NCI-H2196 (cell line): Measurements from ENCODE around the gene ZYG11B.
"Not testable (repeated sequence)": the region's sequence is repeated elsewhere in the genome, so short reads cannot be mapped to it uniquely, and the experiment has no call there.

ENCODE experiments used
- DNase-seq: peaks from one replicate; lab custom pipeline; 2025; ENCODE audit not compliant: unreplicated experiment; lab: John Stamatoyannopoulos, UW

ZYG11B gene

GRCh38 chr1:52706941-52707926 lies 19.0 kb upstream of the ZYG11B start:
- no peak for DNase-seq

GRCh38 chr1:52707927-52708655 lies 18.2 kb upstream of the ZYG11B start:
- DNase-seq: no peak

DNA sequence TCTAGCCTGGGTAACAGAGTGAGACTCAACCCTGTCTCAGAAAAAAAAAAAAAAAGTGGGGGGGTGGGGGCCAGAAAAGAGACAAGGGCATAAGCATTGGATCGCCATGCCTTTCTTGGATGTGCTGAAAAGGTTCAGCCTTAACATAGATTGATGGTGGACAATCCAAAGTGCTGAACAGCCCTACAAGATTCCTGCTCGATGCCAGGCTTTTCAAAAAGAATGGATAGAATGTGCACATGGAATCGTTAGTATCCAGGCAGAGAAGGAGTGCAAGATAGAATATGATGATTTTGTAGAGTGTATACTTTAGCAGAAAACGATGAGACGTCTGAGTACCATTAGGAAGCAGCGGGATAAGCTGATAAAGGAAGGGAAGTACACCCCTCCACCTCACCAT lies 17.2 kb upstream of the ZYG11B start:
- no peak for DNase-seq

DNA sequence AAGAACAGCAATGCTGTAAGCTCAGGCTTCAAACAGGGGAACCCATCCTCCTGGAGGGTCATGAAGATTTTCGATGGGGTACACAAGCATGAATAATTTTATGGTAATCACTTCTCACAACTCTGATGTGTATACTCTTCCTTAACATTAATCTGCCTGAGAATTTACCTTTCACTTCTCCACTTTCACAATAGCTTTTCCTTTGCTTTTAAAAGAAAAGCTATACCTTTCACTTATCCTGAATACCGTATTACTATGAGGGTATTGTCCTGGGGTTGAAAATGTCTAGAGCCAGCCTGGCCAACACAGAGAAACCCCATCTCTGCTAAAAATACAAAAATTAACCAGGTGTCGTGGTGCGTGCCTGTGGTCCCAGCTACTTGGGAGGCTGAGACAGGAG lies 12.7 kb upstream of the ZYG11B start:
- DNase-seq: no peak

DNA sequence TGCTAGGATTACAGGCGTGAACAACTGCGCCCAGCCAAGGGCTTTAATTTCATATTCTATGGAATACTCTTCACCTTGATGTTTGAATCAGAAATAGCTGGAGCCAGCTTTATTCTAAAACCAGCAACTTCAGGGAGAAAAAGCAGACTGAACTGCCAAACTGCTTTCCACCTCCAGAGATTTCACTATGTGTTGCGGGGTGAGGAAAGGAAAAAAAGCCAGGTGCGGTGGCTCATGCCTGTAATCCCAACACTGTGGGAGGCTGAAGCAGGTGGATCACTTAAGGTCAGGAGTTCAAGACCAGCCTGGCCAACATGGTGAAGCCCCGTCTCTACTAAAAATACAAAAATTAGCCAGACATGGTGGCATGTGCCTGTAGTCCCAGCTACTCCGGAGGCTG lies 11.0 kb upstream of the ZYG11B start:
- not testable (repeated sequence) for DNase-seq

DNA sequence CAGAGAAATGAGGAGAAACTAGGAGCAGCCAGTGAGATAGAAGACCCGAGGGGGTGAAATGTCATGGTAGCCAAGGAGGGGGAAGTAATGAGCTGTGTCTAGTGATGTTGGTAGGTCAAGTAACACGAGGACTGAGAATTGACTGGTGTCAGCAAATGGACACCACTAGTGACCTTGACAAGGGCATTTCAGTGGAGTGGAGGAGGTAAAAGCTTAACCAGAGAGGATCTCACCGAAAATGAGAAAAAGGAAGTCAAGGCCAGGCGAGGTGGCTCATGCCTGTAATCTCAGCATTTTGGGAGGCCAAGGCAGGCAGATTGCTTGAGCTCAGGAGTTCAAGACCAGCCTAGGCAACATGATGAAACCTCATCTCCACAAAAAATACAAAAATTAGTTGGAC lies 3.0 kb upstream of the ZYG11B start:
- no peak for DNase-seq

DNA sequence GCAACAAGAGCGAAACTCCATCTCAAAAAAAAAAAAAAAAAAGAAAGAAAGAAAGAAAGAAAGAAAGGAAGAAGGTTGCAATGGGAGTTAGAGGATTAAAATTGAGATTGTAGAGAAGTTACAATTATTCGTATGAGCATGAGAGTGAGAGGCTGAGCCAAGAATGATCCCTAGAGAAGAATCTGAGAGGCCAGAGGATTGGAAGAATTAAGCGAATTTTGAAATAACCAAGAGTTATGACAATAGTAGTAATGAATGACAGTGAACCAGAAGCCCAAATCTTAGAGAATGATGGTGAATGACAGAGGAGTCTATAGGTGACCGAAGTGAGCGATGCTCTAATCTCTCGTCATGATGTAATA lies 369 bp upstream of the ZYG11B start:
- no peak for DNase-seq

- DNase-seq: no peak
These were observed 897 bp downstream of the ZYG11B start for GRCh38 chr1:52727114-52727586.

DNA sequence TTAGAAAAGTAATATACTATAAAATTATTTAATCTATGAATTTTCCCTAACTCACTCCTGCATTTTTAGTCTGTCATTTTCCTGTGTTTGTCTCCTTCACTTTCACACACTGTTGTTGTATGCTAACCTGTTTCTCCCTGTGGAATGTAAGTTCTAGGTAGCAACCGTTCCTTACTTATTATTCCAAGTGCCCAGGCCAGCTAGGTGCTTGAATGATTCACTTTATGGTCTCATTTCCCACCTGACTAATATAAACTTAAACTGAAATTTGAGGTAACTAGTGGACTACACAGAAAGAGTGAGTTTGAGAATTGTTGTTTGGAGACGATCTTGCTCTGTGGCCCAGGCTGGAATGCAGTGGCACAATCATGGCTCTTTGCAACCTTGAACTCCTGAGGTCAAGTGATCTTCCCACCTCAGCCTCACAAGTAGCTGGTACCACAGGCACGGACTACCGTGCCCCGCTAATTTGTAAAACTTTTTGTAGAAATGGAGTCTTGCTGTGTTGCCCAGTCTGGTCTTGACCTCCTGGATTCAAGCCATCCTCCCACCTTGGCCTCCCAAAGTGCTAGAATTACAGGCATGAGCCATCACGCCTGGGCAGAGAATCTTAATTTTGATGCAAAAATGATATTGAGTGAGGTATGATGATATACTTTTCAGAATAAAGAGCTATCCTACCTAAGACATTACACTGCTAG lies 1.9 kb downstream of the ZYG11B start:
- DNase-seq: no peak

GRCh38 chr1:52733368-52733767 lies 7.1 kb downstream of the ZYG11B start:
- DNase-seq: no peak

DNA sequence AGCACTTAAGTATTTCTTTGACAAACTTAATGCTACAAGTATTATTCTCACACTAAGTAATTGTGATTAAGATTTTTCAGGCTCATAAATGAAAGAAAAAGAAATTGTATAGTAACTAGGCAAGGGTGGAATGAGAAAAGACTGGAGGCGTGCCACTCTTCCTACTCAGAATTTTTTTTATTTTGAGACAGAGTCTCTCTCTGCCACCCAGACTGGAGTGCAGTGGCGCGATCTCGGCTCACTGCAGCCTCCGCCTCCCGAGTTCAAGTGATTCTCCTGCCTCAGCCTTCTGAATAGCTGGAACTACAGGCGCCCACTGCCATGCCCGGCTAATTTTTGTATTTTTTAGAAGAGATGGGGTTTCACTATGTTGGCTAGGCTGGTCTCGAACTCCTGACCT lies 9.1 kb downstream of the ZYG11B start:
- DNase-seq: not testable (repeated sequence)

DNA sequence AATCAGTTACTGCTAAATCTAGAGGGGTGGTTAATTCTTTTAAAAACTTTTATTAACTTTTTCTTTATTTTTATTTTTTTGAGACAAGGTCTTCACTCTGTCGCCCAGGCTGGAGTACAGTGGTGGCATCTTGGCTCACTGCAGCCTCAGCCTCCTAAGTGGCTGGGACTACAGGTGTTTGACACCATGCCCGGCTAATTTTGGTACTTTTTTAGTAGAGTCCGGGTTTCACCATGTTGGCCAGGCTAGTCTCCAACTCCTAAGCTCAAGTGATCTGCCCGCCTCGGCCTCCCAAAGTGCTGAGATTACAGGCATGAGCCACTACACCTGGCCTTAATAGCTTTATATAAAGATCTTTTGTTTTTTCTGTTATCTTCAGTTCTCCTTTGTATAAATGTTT lies 11.9 kb downstream of the ZYG11B start:
- no peak for DNase-seq

GRCh38 chr1:52738893-52739292 lies 12.6 kb downstream of the ZYG11B start:
- DNase-seq: no peak

DNA sequence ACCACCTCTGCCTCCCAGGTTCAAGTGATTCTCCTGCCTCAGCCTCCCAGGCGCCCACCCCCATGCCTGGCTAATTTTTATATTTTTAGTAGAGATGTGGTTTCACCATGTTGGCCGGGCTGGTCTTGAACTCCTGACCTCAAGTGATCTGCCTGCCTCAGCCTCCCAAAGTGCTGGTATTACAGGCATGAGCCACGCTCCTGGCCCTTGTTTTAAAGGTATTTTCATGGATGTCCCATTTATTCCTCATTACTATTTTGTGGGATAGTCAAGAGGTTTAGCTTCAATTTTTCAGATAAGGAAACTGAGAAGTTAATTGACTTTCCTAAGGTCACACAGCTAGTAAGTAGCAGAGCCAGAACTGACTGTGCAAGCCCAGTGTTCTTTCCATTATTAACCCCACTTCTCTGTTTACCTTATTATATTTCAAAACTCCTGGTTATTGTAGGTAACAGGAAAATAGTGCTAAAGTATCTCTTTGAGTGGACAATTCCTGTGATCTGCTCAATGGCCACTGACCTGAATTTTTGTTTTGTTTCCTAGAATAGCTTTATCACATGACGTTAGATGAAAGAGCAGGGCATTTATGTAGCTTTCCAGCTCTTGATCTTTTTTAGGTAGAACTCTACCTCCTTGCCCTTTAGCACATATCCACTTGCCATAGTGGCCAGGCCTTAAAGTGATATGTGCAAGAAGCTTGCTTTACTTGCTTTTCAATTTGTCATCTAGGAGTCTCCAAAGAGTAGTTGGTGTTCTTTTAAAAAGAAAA lies 13.6 kb downstream of the ZYG11B start:
- DNase-seq: no peak

- DNase-seq: no peak
These were observed 15.0 kb downstream of the ZYG11B start for GRCh38 chr1:52741259-52741658.

GRCh38 chr1:52746189-52746588 lies 19.9 kb downstream of the ZYG11B start:
- no peak for DNase-seq

DNA sequence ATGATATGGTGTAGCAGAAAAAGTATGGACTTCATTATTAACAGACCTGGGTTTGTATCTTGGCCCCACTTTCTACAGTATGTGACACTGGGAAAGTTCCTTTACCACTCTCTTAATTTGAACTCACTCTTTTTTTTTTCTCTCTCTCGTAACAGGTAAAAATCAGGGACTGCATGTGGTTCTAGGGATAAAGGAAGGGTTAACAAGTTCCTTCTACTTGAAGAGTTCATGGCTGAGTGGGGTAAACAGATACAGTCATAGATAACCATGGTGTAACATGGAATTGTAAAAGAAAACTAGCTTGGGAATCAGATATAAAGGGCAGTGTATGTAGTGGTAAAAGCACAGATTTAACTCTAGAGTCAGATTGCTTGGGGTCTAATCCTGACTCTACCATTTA lies 21.2 kb downstream of the ZYG11B start:
- no peak for DNase-seq

DNA sequence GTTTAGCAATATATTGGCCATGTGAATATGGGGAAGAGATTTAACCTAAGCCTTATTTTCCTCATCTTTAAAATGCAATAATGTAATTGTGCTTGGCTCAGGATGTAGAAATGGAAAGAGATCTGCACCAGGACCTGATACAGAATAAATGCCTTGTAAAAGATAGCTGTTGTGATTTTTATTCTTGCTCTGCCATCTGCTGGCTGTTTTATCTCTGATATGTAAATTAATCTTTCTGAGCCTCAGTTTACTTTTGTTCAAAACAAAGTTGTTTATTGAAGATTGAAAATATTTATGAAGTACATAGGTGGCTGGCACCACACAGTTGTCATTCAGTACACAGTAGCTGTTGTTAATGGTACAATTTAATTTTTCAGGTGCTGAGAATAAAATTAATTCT lies 21.9 kb downstream of the ZYG11B start:
- DNase-seq: no peak

DNA sequence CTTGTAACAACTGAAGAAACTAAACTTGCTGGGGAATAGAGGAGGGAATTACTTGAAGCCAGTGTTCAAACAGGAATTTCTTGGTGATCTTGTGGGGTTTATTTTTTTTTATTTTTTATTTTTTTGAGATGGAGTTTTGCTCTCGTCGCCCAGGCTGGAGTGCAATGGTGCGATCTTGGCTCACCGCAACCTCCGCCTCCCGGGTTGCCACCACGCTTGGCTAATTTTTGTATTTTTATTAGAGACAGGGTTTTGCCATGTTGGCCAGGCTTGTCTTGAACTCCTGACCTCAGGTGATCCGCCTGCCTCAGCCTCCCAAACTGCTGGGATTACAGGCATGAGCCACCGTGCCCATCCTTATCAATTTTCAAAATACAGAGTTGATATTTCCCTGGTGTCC lies 23.2 kb downstream of the ZYG11B start:
- DNase-seq: not testable (repeated sequence)

DNA sequence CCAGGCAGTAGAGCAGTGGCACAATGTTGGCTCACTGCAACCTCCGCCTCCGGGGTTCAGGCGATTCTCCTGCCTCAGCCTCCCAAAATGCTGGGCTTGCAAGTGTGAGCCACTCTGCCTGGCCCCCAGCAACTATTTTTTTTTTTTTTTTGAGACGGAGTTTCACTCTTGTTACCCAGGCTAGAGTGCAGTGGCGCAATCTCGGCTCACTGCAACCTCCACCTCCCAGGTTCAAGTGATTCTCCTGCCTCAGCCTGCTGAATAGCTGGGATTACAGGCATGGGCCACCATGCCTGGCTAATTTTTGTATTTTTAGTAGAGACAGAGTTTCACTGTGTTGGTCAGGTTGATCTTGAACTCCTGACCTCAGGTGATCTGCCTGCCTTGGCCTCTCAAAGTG lies 23.9 kb downstream of the ZYG11B start:
- DNase-seq: not testable (repeated sequence)
